ENCODE results near the gene AOC3. TPM values are rescaled to one million over a fixed set of nuclear protein-coding genes. Genes with fewer than 3 reads are reported as not detected.
A peak's percentile ranks its signal among the peaks of the same experiment; 100 is the strongest.

AOC3 gene
- total and polyA plus RNA-seq, 7 experiments from 2014 or later = 0.98 to 2.0 (median 1.1) TPM; not detected in 2

- peaks cover 12 to 40% (median 31%) of the 10 kb centered on the region in 7 donors for H3K4me1 Mint-ChIP-seq
- peaks cover 0 to 5% (median 0%) of the 10 kb centered on the region in 11 donors for H3K9me3 Mint-ChIP-seq
- peak overlapping the region; percentile 95 to 98 (median 97) for H3K4me3 Mint-ChIP-seq
- Histone ChIP-seq H3K4me3 (ENCODE audit: low read length) (peak overlapping the region; percentile 100), H3K36me3 (ENCODE audit: control insufficient read depth in 2 of 3, insufficient read depth in 3 of 3, low read length in 3 of 3) (peaks cover under 1 to 24% (median under 1%) of the 10 kb centered on the region in 3 experiments), H3K9me3 (ENCODE audit: control insufficient read depth in 2 of 3, low read length in 3 of 3) (no peaks in the 10 kb centered on the region), H3K27me3 (ENCODE audit: control insufficient read depth in 2 of 2, insufficient read depth in 2 of 2, low read length in 2 of 2) (no peaks in the 10 kb centered on the region), H3K4me1 (ENCODE audit: control insufficient read depth in 2 of 2, insufficient read depth in 2 of 2, low read length in 2 of 2) (peaks cover 10 to 16% of the 10 kb centered on the region in 2 donors), H3K27ac (ENCODE audit: low read depth, low read length) (peak overlapping the region; percentile 98)
- DNase-seq (no peak), ATAC-seq (peak; percentile 15)
- H3K27me3 Mint-ChIP-seq = peaks cover 0 to 15% (median 6%) of the 10 kb centered on the region in 5 donors
- ChIA-PET CTCF (interaction anchor here (0.7 to 1.5 kb wide), 2 partner anchors 8 kb away, joined by 3 to 5 read pairs; partner anchors contain the start of gene BECN1), POLR2A (interaction anchor here (0.5 to 3.8 kb wide), 9 partner anchors 9 to 536 kb away, joined by 3 to 40 read pairs (median 4); partner anchors contain the start of genes BECN1 and VPS25)
- H3K36me3 Mint-ChIP-seq = peaks cover 0 to 8% (median 4%) of the 10 kb centered on the region in 5 donors
- intact Hi-C loops (cut with micrococcal nuclease) = loop anchor here (2.0 kb wide), 1 partner anchor 166 kb away; the partner anchor contains the start of gene RPL27 (in 2 of the 2)
- peak overlapping the region; percentile 97 to 100 (median 99) for H3K27ac Mint-ChIP-seq
Observed at GRCh38 chr17:42832213-42832933, 18.6 kb upstream of the AOC3 start.

- peaks cover 11 to 40% (median 33%) of the 10 kb centered on the region in 7 donors for H3K4me1 Mint-ChIP-seq
Observed at GRCh38 chr17:42832934-42833766, 17.8 kb upstream of the AOC3 start, which contains the start of gene PSME3. PSME3 (plus strand) TSS chr17:42833397; CDS start chr17:42833632, 235 bp downstream.

GRCh38 chr17:42833767-42834422 lies 17.1 kb upstream of the AOC3 start:
- no peaks in the 10 kb centered on the region for H3K9me3 ChIP-seq (ENCODE audit: control insufficient read depth in 2 of 3, low read length in 3 of 3)
- peak overlapping the region; percentile 97 to 100 (median 99) for H3K27ac Mint-ChIP-seq
- peaks cover 10 to 16% of the 10 kb centered on the region in 2 donors for H3K4me1 ChIP-seq (ENCODE audit: control insufficient read depth in 2 of 2, insufficient read depth in 2 of 2, low read length in 2 of 2)
- peaks cover 11 to 40% (median 33%) of the 10 kb centered on the region in 7 donors for H3K4me1 Mint-ChIP-seq
- DNase-seq (peak in 1 of 9 donors; percentile 25), ATAC-seq (no peak)
- peaks cover 4 to 17% (median 13%) of the 10 kb centered on the region in 5 donors for H3K36me3 Mint-ChIP-seq
- peak overlapping the region; percentile 98 for H3K27ac ChIP-seq (ENCODE audit: low read depth, low read length)
- H3K27me3 ChIP-seq (ENCODE audit: control insufficient read depth in 2 of 2, insufficient read depth in 2 of 2, low read length in 2 of 2) = no peaks in the 10 kb centered on the region
- ChIA-PET POLR2A (interaction anchor here (0.8 to 3.8 kb wide), 7 partner anchors 10 to 527 kb away, joined by 3 to 40 read pairs (median 6); partner anchors contain the start of genes BECN1, COA3, RPL27 and VPS25), CTCF (interaction anchor here (0.6 to 1.5 kb wide), 3 partner anchors 10 to 295 kb away, joined by 3 to 5 read pairs (median 4); partner anchors contain the start of genes AOC2 and BECN1)
- intact Hi-C loops (cut with micrococcal nuclease) = loop anchor here (1.0 to 2.0 kb wide), 5 partner anchors 10 to 337 kb away; partner anchors contain the start of genes BECN1 (in 2 of the 2), RPL27 (in 2 of the 2), NBR1 (in 1 of the 2) and PTGES3L (in 1 of the 2)
- peaks cover 13 to 39% (median 16%) of the 10 kb centered on the region in 3 experiments for H3K36me3 ChIP-seq (ENCODE audit: control insufficient read depth in 2 of 3, insufficient read depth in 3 of 3, low read length in 3 of 3)
- peaks cover 0 to 5% (median 0%) of the 10 kb centered on the region in 11 donors for H3K9me3 Mint-ChIP-seq
- H3K4me3 ChIP-seq (ENCODE audit: low read length) = peak overlapping the region; percentile 100
- peaks cover 0 to 4% (median 0%) of the 10 kb centered on the region in 5 donors for H3K27me3 Mint-ChIP-seq
- peak overlapping the region; percentile 95 to 98 (median 97) for H3K4me3 Mint-ChIP-seq

More at GRCh38 chr17:42832934-42833766, 17.8 kb upstream of the AOC3 start, which contains the start of gene PSME3:
- Mint-ChIP-seq H3K9me3 (peaks cover 0 to 5% (median 0%) of the 10 kb centered on the region in 11 donors), H3K36me3 (peaks cover 0 to 14% (median 9%) of the 10 kb centered on the region in 5 donors), H3K4me3 (peak within 1 kb of the TSS; percentile 95 to 98 (median 97)), H3K27ac (peak within 1 kb of the TSS; percentile 97 to 100 (median 99)), H3K27me3 (peaks cover 0 to 8% (median 2%) of the 10 kb centered on the region in 5 donors)
- Histone ChIP-seq H3K27me3 (ENCODE audit: control insufficient read depth in 2 of 2, insufficient read depth in 2 of 2, low read length in 2 of 2) (no peaks in the 10 kb centered on the region), H3K27ac (ENCODE audit: low read depth, low read length) (peak within 1 kb of the TSS; percentile 98), H3K4me3 (ENCODE audit: low read length) (peak within 1 kb of the TSS; percentile 100), H3K4me1 (ENCODE audit: control insufficient read depth in 2 of 2, insufficient read depth in 2 of 2, low read length in 2 of 2) (peaks cover 10 to 16% of the 10 kb centered on the region in 2 donors), H3K36me3 (ENCODE audit: control insufficient read depth in 2 of 3, insufficient read depth in 3 of 3, low read length in 3 of 3) (peaks cover 7 to 31% (median 9%) of the 10 kb centered on the region in 3 experiments), H3K9me3 (ENCODE audit: control insufficient read depth in 2 of 3, low read length in 3 of 3) (no peaks in the 10 kb centered on the region)
- ChIA-PET POLR2A (interaction anchor here (0.5 to 3.8 kb wide), 9 partner anchors 10 to 527 kb away, joined by 3 to 40 read pairs (median 6); partner anchors contain the start of genes BECN1, COA3, RPL27 and VPS25), CTCF (interaction anchor here (0.6 to 1.5 kb wide), 3 partner anchors 9 to 296 kb away, joined by 3 to 5 read pairs (median 4); partner anchors contain the start of genes AOC2 and BECN1)
- ATAC-seq = peak; percentile 94
- intact Hi-C loops (cut with micrococcal nuclease) = loop anchor here (1.0 to 2.0 kb wide), 5 partner anchors 9 to 338 kb away; partner anchors contain the start of genes BECN1 (in 2 of the 2), RPL27 (in 2 of the 2), NBR1 (in 1 of the 2) and PTGES3L (in 1 of the 2)
- peak; percentile 83 to 91 (median 89) for DNase-seq

- H3K9me3 ChIP-seq (ENCODE audit: control insufficient read depth in 2 of 3, low read length in 3 of 3) = no peaks in the 10 kb centered on the region
Observed at GRCh38 chr17:42835732-42836131, 15.3 kb upstream of the AOC3 start.

GRCh38 chr17:42841975-42842685 lies 8.9 kb upstream of the AOC3 start:
- Mint-ChIP-seq H3K36me3 (peaks cover 10 to 41% (median 25%) of the 10 kb centered on the region in 5 donors), H3K4me3 (no peak overlapping the region)

More at GRCh38 chr17:42835732-42836131, 15.3 kb upstream of the AOC3 start:
- intact Hi-C loops (cut with micrococcal nuclease) = no loop called here
- Mint-ChIP-seq H3K27me3 (no peaks in the 10 kb centered on the region), H3K9me3 (peaks cover 0 to 5% (median 0%) of the 10 kb centered on the region in 11 donors), H3K36me3 (peaks cover 5 to 24% (median 18%) of the 10 kb centered on the region in 5 donors), H3K4me3 (peak overlapping the region in 1 of 10 donors; percentile 16), H3K27ac (peak overlapping the region in 1 of 9 donors; percentile 26), H3K4me1 (peaks cover 11 to 39% (median 33%) of the 10 kb centered on the region in 7 donors)
- H3K4me3 ChIP-seq (ENCODE audit: low read length) = no peak overlapping the region
- H3K36me3 ChIP-seq (ENCODE audit: control insufficient read depth in 2 of 3, insufficient read depth in 3 of 3, low read length in 3 of 3) = peaks cover 22 to 56% (median 23%) of the 10 kb centered on the region in 3 experiments
- H3K4me1 ChIP-seq (ENCODE audit: control insufficient read depth in 2 of 2, insufficient read depth in 2 of 2, low read length in 2 of 2) = peaks cover 10 to 16% of the 10 kb centered on the region in 2 donors
- no peak for DNase-seq
- no peak for ATAC-seq
- H3K27ac ChIP-seq (ENCODE audit: low read depth, low read length) = no peak overlapping the region
- ChIA-PET POLR2A (interaction anchor here (0.6 to 3.8 kb wide), 3 partner anchors 12 to 241 kb away, joined by 3 to 40 read pairs (median 4); partner anchors contain the start of genes BECN1 and VPS25), CTCF (interaction anchor here (0.7 kb wide), 1 partner anchor 20 kb away, joined by 3 read pairs; no protein-coding TSS in a partner anchor)
- H3K27me3 ChIP-seq (ENCODE audit: control insufficient read depth in 2 of 2, insufficient read depth in 2 of 2, low read length in 2 of 2) = no peaks in the 10 kb centered on the region

More at GRCh38 chr17:42841975-42842685, 8.9 kb upstream of the AOC3 start:
- intact Hi-C loops (cut with micrococcal nuclease) = no loop called here
- ChIA-PET POLR2A (no interaction called here), CTCF (no interaction called here)
- H3K9me3 Mint-ChIP-seq = peaks cover 0 to 2% (median 0%) of the 10 kb centered on the region in 11 donors
- Histone ChIP-seq H3K27me3 (ENCODE audit: control insufficient read depth in 2 of 2, insufficient read depth in 2 of 2, low read length in 2 of 2) (no peaks in the 10 kb centered on the region), H3K27ac (ENCODE audit: low read depth, low read length) (no peak overlapping the region), H3K4me1 (ENCODE audit: control insufficient read depth in 2 of 2, insufficient read depth in 2 of 2, low read length in 2 of 2) (no peaks in the 10 kb centered on the region), H3K36me3 (ENCODE audit: control insufficient read depth in 2 of 3, insufficient read depth in 3 of 3, low read length in 3 of 3) (peaks cover 37 to 86% (median 41%) of the 10 kb centered on the region in 3 experiments), H3K9me3 (ENCODE audit: control insufficient read depth in 2 of 3, low read length in 3 of 3) (no peaks in the 10 kb centered on the region), H3K4me3 (ENCODE audit: low read length) (no peak overlapping the region)
- ATAC-seq = no peak
- H3K27me3 Mint-ChIP-seq = no peaks in the 10 kb centered on the region
- no peak for DNase-seq
- peaks cover 0 to 8% (median 6%) of the 10 kb centered on the region in 7 donors for H3K4me1 Mint-ChIP-seq
- peak overlapping the region in 1 of 9 donors; percentile 29 for H3K27ac Mint-ChIP-seq

Measured in naive thymus-derived CD4-positive, alpha-beta T cell (primary cell).